MM.1S (cell line): ENCODE measurements around the gene CTNNA1.

ENCODE experiments used
- DNase-seq: peaks from one replicate; pipeline ENCODE4 v3.0.0-alpha.2; 2015
- H2AFZ ChIP-seq: fragments of 300-600 bp; sonication (generic); 2 replicates; pipeline ENCODE4 v1.6.0; 2016; ENCODE audit warnings: antibody characterized with exemption, low read length
- H3F3A ChIP-seq: fragments of 300-600 bp; sonication (generic); 2 replicates; pipeline ENCODE4 v1.6.1; 2016; ENCODE audit warnings: mild to moderate bottlenecking, antibody characterized with exemption, low read length, moderate library complexity, mixed read lengths; ENCODE audit not compliant: insufficient read depth
- H3K27ac ChIP-seq: fragments of 300-600 bp; sonication (generic); 2 replicates; pipeline ENCODE4 v1.5.1; 2016; ENCODE audit warnings: mild to moderate bottlenecking, low read length
- H3K27me3 ChIP-seq: fragments of 300-600 bp; sonication (generic); replicated peaks from 2 replicates; pipeline ENCODE4 v1.6.0; 2016; ENCODE audit warnings: low read length; ENCODE audit not compliant: insufficient read depth
- H3K36me3 ChIP-seq: fragments of 300-600 bp; sonication (generic); replicated peaks from 2 replicates; pipeline ENCODE4 v1.6.1; 2016; ENCODE audit warnings: mild to moderate bottlenecking, low read length, mixed read lengths; ENCODE audit not compliant: insufficient read depth
- H3K4me1 ChIP-seq: fragments of 300-600 bp; sonication (generic); 2 replicates; pipeline ENCODE4 v1.6.1; 2016; ENCODE audit warnings: low read length, mixed read lengths
- H3K4me2 ChIP-seq: fragments of 300-600 bp; sonication (generic); 2 replicates; pipeline ENCODE4 v1.6.0; 2016; ENCODE audit warnings: low read depth, low read length
- H3K4me3 ChIP-seq: fragments of 300-600 bp; sonication (generic); 2 replicates; pipeline ENCODE4 v1.5.1; 2016; ENCODE audit warnings: low read length, mixed read lengths
- H3K79me2 ChIP-seq: fragments of 300-600 bp; sonication (generic); 2 replicates; pipeline ENCODE4 v1.6.1; 2016; ENCODE audit warnings: mixed run types, low read length, mixed read lengths
- H3K9ac ChIP-seq: fragments of 300-600 bp; sonication (generic); 2 replicates; pipeline ENCODE4 v1.6.1; 2016; ENCODE audit warnings: low read length, mixed read lengths
- H3K9me2 ChIP-seq: fragments of 300-600 bp; sonication (generic); replicated peaks from 2 replicates; pipeline ENCODE4 v1.6.1; 2016; ENCODE audit warnings: mild to moderate bottlenecking, low read length, mixed read lengths; ENCODE audit not compliant: insufficient read depth
- H3K9me3 ChIP-seq: fragments of 300-600 bp; sonication (generic); replicated peaks from 2 replicates; pipeline ENCODE4 v1.6.1; 2016; ENCODE audit warnings: mild to moderate bottlenecking, low read length, mixed read lengths; ENCODE audit not compliant: insufficient read depth
- H4K20me1 ChIP-seq: fragments of 300-600 bp; sonication (generic); 2 replicates; pipeline ENCODE4 v1.6.1; 2016; ENCODE audit warnings: mild to moderate bottlenecking, low read length, moderate library complexity, mixed read lengths; ENCODE audit not compliant: insufficient read depth
- CTCF ChIP-seq: fragments of 300-600 bp; sonication (generic); IDR thresholded peaks from 2 replicates; pipeline ENCODE4 v1.5.1; 2016; ENCODE audit warnings: antibody characterized with exemption, low read length, mixed read lengths
- EZH2 ChIP-seq: fragments of 300-600 bp; sonication (generic); optimal IDR thresholded peaks from 2 replicates; pipeline ENCODE3; 2017; ENCODE audit warnings: low read depth, mild to moderate bottlenecking, antibody characterized with exemption, low read length, mixed read lengths
- EZH2phosphoT487 ChIP-seq: fragments of 300-600 bp; sonication (generic); IDR thresholded peaks from 2 replicates; pipeline ENCODE4 v1.6.1; 2018; ENCODE audit warnings: antibody characterized with exemption, low read length

The CTNNA1 gene

GRCh38 chr5:138706655-138707480 is 46.4 kb upstream of the CTNNA1 start:
- Histone ChIP-seq H3K9me2 (no peaks in the 10 kb centered on the region), H3K27ac (no peak overlapping the region), H3K9ac (no peak overlapping the region), H3K27me3 (no peaks in the 10 kb centered on the region), H2AFZ (no peak overlapping the region), H3K4me1 (no peaks in the 10 kb centered on the region), H3K36me3 (no peaks in the 10 kb centered on the region), H3K9me3 (no peaks in the 10 kb centered on the region), H4K20me1 (no peaks in the 10 kb centered on the region), H3K79me2 (no peaks in the 10 kb centered on the region), H3K4me2 (no peak overlapping the region), H3K4me3 (no peak overlapping the region), H3F3A (no peaks in the 10 kb centered on the region)
- TF ChIP-seq EZH2phosphoT487 (no peak), EZH2 (no peak), CTCF (no peak)
- no peak for DNase-seq

- no peaks in the 10 kb centered on the region for H3K79me2 ChIP-seq
- H3K4me3 ChIP-seq = no peak overlapping the region
- H4K20me1 ChIP-seq = no peaks in the 10 kb centered on the region
- no peak overlapping the region for H3K9ac ChIP-seq
- H3K9me2 ChIP-seq = no peaks in the 10 kb centered on the region
- no peak overlapping the region for H3K27ac ChIP-seq
- H3K36me3 ChIP-seq = no peaks in the 10 kb centered on the region
- no peaks in the 10 kb centered on the region for H3F3A ChIP-seq
- no peak overlapping the region for H2AFZ ChIP-seq
- no peak overlapping the region for H3K4me2 ChIP-seq
- DNase-seq = no peak
- H3K4me1 ChIP-seq = no peaks in the 10 kb centered on the region
- TF ChIP-seq EZH2phosphoT487 = no peak
- no peak for TF ChIP-seq CTCF
- no peak for TF ChIP-seq EZH2
- no peaks in the 10 kb centered on the region for H3K27me3 ChIP-seq
- no peaks in the 10 kb centered on the region for H3K9me3 ChIP-seq
Observed at GRCh38 chr5:138708791-138709190, 44.4 kb upstream of the CTNNA1 start.

- H4K20me1 ChIP-seq = no peaks in the 10 kb centered on the region
- TF ChIP-seq EZH2 (no peak), CTCF (no peak), EZH2phosphoT487 (no peak)
- H3K27me3 ChIP-seq = no peaks in the 10 kb centered on the region
- no peak overlapping the region for H3K4me2 ChIP-seq
- H2AFZ ChIP-seq = no peak overlapping the region
- no peaks in the 10 kb centered on the region for H3K36me3 ChIP-seq
- H3F3A ChIP-seq = no peaks in the 10 kb centered on the region
- no peaks in the 10 kb centered on the region for H3K9me2 ChIP-seq
- no peak overlapping the region for H3K27ac ChIP-seq
- H3K4me3 ChIP-seq = no peak overlapping the region
- no peaks in the 10 kb centered on the region for H3K9me3 ChIP-seq
- no peaks in the 10 kb centered on the region for H3K4me1 ChIP-seq
- no peak for DNase-seq
- no peak overlapping the region for H3K9ac ChIP-seq
- no peaks in the 10 kb centered on the region for H3K79me2 ChIP-seq
Observed at GRCh38 chr5:138709202-138709601, 44.0 kb upstream of the CTNNA1 start.
